Body of pancreas (tissue), 4 donors: ENCODE data around the gene NR3C1. TPM values are rescaled to one million over a fixed set of nuclear protein-coding genes. Genes with fewer than 3 reads are reported as not detected.

Experiments
- ATAC-seq: fragments of 150-250 bp; one replicate; pipeline ENCODE4 v1.9.1; 2016
- DNase-seq, 4 donors: peaks; one replicate each; pipeline ENCODE4 v3.0.0-alpha.2; 2019
- H3K27ac ChIP-seq, 4 donors: fragments of 200-600 bp; sonication (generic); 1 replicate in 3 of 4; 2 replicates in 1 of 4; pipeline versions ENCODE4 v1.5.1 to v1.6.1; 2016 to 2019; ENCODE audit warnings: mild to moderate bottlenecking in 1 of 4, mixed read lengths in 1 of 4, moderate library complexity in 1 of 4
- H3K27me3 ChIP-seq, 2 donors: fragments of 200-600 bp; sonication (generic); one replicate each; pipeline ENCODE4 v1.6.0; 2016; ENCODE audit warnings: mild to moderate bottlenecking in 1 of 2
- H3K36me3 ChIP-seq, 2 donors: fragments of 200-600 bp; sonication (generic); replicated peaks in 1 of 2; 2 replicates each; pipeline ENCODE4 v1.5.1; 2016; ENCODE audit warnings: low read depth in 2 of 2; ENCODE audit not compliant: insufficient read depth in 1 of 2
- H3K4me1 ChIP-seq: fragments of 200-600 bp; sonication (generic); one replicate; pipeline ENCODE4 v1.6.0; 2016
- H3K4me3 ChIP-seq, 2 donors: fragments of 200-600 bp; sonication (generic); 1 replicate in 1 of 2; 2 replicates in 1 of 2; pipeline ENCODE4 v1.5.1; 2016 to 2019
- H3K9me3 ChIP-seq, 3 donors: fragments of 200-600 bp; sonication (generic); 1 replicate in 2 of 3; 2 replicates in 1 of 3; pipeline ENCODE4 v1.5.1; 2016
- POLR2A ChIP-seq, 3 donors: fragments of 450-650 bp; IDR thresholded peaks; one replicate each; pipeline ENCODE4 v1.6.1; 2016; ENCODE audit warnings: antibody characterized with exemption in 3 of 3, mild to moderate bottlenecking in 2 of 3
- WGBS, 2 donors: methylation state at CpG; one replicate each; pipeline ENCODE4 v1.1.5; 2017; 5-methylcytosine and 5-hydroxymethylcytosine counted together
- intact Hi-C: fragments of 100-400 bp; cut with DNase I; formaldehyde crosslinking; loops from one replicate; pipeline ENCODE4 v1.15.1; 2023
- total RNA-seq, 2 donors: library from RNA; depleted of rRNA; stranded (reverse); fragments of >200 nt; gene quantifications; one replicate each; pipeline ENCODE4 v1.1.0, GENCODE V29; 2016
- TF ChIP-seq, protein P1 (sequence below), 7 experiments: fragments of 450-650 bp in 4 of 7; fragments of 200-600 bp in 3 of 7; sonication (generic) in 3 of 7; IDR thresholded peaks; one replicate each; pipeline ENCODE4 v1.5.1; 2016 to 2019; ENCODE audit warnings: antibody characterized with exemption in 7 of 7

NR3C1 gene
- total RNA-seq, 2 donors from 2014 or later: 18.5 to 25.2 TPM

DNA sequence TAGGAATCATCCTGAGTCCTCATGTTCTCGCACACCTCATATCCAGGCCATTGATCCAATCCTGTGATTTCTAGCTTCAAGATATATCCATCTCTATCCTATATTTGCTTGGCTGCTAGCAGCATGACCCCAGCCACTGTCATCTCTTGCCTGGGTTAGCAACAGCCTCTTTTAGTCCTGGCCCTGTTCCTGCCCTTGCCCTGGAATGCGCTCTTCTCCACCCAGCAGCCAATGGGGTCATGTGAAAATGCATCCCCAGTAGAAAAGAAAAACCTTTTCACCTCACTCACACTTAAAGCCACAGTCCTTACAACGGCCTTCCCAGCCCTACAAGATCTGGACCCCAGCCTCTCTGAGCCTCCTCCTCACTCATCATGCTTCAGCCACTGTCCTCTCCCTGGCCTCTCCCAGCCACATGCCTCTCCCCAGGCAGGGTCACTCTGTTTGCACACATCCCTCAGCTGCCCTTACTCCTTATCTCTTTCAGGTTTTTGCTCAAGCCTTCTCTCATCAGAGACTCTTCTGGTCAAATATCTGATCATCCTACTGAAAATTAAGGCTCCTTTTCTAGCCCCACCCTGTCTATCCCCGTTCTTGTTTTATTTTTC is 34.3 kb upstream of the NR3C1 start:
- TF ChIP-seq POLR2A (IDR thresholded peaks at IDR 0.05): no peak
- no peaks in the 10 kb centered on the region for H3K36me3 ChIP-seq
- ATAC-seq (no peak), DNase-seq (no peak)
- no peaks in the 10 kb centered on the region for H3K4me1 ChIP-seq
- H3K27me3 ChIP-seq: no peaks in the 10 kb centered on the region
- 78 to 82% methylated on average over 4 of the region's 4 CpGs for WGBS, 2 donors
- H3K4me3 ChIP-seq: no peak overlapping the region
- H3K27ac ChIP-seq: no peak overlapping the region
- intact Hi-C loops: no loop called here
- H3K9me3 ChIP-seq: no peaks in the 10 kb centered on the region

DNA sequence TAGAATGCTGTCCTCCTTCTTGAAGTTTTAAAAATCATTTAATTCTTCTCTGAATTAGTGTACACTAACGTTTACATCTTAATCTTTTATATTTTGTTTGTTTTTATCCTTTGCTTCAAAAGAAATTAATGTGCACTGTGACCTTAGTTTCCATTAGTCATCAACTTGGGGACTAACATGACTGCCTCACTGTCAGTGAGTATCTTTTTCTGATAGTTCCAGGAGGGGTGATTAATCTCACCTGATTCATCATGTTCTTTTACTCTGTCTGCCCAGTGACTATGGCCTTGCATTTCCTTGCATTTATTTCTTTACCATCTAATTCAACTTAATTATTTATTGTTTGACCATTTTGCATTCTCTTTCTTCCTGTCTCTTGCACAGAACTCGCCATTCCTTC is 33.4 kb upstream of the NR3C1 start:
- Histone ChIP-seq H3K4me3 (no peak overlapping the region), H3K4me1 (no peaks in the 10 kb centered on the region), H3K27me3 (no peaks in the 10 kb centered on the region), H3K36me3 (no peaks in the 10 kb centered on the region), H3K9me3 (no peaks in the 10 kb centered on the region), H3K27ac (no peak overlapping the region)
- TF ChIP-seq, protein P1, sequence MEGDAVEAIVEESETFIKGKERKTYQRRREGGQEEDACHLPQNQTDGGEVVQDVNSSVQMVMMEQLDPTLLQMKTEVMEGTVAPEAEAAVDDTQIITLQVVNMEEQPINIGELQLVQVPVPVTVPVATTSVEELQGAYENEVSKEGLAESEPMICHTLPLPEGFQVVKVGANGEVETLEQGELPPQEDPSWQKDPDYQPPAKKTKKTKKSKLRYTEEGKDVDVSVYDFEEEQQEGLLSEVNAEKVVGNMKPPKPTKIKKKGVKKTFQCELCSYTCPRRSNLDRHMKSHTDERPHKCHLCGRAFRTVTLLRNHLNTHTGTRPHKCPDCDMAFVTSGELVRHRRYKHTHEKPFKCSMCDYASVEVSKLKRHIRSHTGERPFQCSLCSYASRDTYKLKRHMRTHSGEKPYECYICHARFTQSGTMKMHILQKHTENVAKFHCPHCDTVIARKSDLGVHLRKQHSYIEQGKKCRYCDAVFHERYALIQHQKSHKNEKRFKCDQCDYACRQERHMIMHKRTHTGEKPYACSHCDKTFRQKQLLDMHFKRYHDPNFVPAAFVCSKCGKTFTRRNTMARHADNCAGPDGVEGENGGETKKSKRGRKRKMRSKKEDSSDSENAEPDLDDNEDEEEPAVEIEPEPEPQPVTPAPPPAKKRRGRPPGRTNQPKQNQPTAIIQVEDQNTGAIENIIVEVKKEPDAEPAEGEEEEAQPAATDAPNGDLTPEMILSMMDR (IDR thresholded peaks at IDR 0.05): no peak
- no peak for TF ChIP-seq POLR2A (IDR thresholded peaks at IDR 0.05)
- no peak for DNase-seq
- WGBS, 2 donors: 50 to 57% methylated on average over 2 of the region's 2 CpGs
- no peak for ATAC-seq
- intact Hi-C loops: no loop called here

DNA sequence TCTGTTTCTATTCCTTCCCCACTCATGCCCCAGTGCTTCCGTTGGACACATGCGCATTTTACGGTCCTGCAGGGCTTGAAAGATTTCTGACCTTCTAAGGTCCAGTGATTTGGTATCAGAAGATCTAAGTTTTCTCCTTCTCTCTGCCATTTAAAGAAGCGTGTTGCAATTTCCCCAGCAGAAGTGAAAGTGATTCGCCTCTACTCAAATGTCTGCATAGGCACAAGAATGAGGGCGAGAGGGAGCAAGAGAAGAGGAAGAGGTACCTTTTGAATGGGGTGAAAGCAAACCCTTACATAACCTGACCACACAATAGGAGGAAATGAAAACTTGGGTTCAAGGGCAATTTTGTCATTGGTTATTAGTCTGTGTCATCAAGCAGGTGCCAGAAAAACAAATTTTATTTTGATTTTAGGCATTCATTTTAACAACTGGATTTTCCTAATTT is 31.7 kb upstream of the NR3C1 start:
- DNase-seq (peak in 1 of 4 donors; percentile 45), ATAC-seq (no peak)
- Histone ChIP-seq H3K36me3 (no peaks in the 10 kb centered on the region), H3K4me1 (no peaks in the 10 kb centered on the region), H3K27ac (peak overlapping the region in 1 of 4 donors; percentile 52), H3K27me3 (no peaks in the 10 kb centered on the region), H3K4me3 (no peak overlapping the region), H3K9me3 (no peaks in the 10 kb centered on the region)
- WGBS, 2 donors: 57 to 68% methylated on average over 6 of the region's 6 CpGs
- TF ChIP-seq POLR2A (IDR thresholded peaks at IDR 0.05): no peak
- TF ChIP-seq, protein P1 (IDR thresholded peaks at IDR 0.05): no peak
- intact Hi-C loops: no loop called here

DNA sequence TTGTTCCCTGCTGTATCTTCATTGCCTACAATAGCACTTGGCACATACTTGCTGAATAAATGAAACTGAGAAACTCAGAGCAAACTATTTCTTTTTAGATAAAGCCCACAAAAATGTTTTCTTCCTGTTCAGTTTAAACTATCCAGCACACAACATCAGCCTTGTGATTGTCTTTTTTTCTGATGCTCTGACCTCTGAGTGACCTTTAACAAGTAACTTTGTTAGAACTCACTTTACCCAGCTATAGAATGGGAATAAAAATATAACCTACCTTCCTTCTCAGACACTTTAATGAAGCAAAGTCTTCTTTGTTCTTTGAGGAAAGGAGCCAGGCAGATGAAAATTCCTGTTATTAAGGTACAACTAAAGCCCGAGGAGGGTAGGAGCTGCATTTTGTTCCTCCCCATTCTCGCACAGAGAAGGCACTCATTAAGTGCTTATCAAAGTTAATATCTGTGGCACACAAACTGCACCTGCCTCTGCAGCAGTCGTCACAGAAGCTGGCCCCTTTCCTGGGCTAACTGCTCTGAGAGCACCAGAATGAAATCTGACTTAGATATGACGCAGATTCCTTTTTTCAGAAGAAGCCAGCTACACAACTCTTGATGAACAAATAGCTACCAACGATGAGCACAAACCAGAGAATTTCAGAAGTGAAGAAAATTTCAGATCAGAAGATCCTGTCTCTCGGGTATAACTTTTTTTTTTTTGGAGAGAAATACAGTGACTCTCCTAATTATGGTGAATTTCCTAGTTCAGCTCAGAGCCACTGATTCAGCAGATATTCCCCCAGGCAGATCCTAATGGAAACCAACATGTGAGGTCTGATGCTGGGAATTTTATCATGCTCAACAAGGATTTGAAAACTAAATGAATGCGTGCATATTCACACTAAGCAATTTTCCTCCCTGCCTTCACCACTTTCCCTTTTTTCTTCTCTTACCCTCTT is 31.0 kb upstream of the NR3C1 start:
- no peaks in the 10 kb centered on the region for H3K36me3 ChIP-seq
- peak; percentile 53 for ATAC-seq
- no peak for TF ChIP-seq POLR2A (IDR thresholded peaks at IDR 0.05)
- TF ChIP-seq, protein P1 (IDR thresholded peaks at IDR 0.05): no peak
- H3K4me3 ChIP-seq: no peak overlapping the region
- no peaks in the 10 kb centered on the region for H3K9me3 ChIP-seq
- H3K27me3 ChIP-seq: no peaks in the 10 kb centered on the region
- no peaks in the 10 kb centered on the region for H3K4me1 ChIP-seq
- peak in 1 of 4 donors; percentile 18 for DNase-seq
- WGBS, 2 donors: 41% methylated on average over 7 of the region's 7 CpGs
- peak overlapping the region in 1 of 4 donors; percentile 52 for H3K27ac ChIP-seq
- intact Hi-C loops: no loop called here

DNA sequence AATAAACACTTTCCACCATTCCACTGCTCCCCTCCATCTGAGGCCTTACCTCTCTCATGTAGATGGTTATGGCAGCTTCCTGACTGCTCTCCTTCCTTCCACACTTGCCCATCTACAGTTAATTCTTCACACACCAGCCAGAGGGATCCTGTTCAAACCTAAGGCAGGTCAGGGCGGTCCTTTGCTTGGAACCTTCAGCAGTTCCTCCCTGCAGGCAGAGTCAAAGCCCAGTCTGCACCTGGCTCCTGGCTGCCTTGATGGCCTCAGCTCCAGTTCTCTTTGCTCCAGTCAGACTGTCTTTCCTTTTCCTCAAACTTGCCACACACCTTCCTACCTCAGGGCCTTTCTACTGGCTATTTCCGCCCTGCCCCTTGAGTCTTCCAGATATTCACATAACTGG is 30.2 kb upstream of the NR3C1 start:
- ATAC-seq: no peak
- Histone ChIP-seq H3K36me3 (no peaks in the 10 kb centered on the region), H3K27ac (no peak overlapping the region), H3K4me3 (no peak overlapping the region), H3K4me1 (no peaks in the 10 kb centered on the region), H3K9me3 (no peaks in the 10 kb centered on the region), H3K27me3 (no peaks in the 10 kb centered on the region)
- DNase-seq: no peak
- 92% methylated on average over 2 of the region's 2 CpGs for WGBS, 2 donors
- intact Hi-C loops: no loop called here
- TF ChIP-seq, protein P1 (IDR thresholded peaks at IDR 0.05): no peak
- TF ChIP-seq POLR2A (IDR thresholded peaks at IDR 0.05): no peak
